Neural progenitor cell (in vitro differentiated cells): Measurements from ENCODE around the gene CTAGE9. TPM values are rescaled to one million over a fixed set of nuclear protein-coding genes. Genes with fewer than 3 reads are reported as not detected.

Experiments used
- DNase-seq: peaks from one replicate; pipeline ENCODE4 v3.0.0-alpha.2; 2016; ENCODE audit warnings: low spot score
- H2AFZ ChIP-seq: fragments of 200-600 bp; sonication (generic); replicated peaks from 2 replicates; pipeline ENCODE4 v1.6.1; 2016; ENCODE audit warnings: antibody characterized with exemption
- H3F3A ChIP-seq: fragments of 200-600 bp; sonication (generic); 2 replicates; pipeline ENCODE4 v1.6.1; 2016; ENCODE audit warnings: antibody characterized with exemption, low read depth
- H3K27ac ChIP-seq: fragments of 200-600 bp; sonication (generic); 2 replicates; pipeline ENCODE4 v1.5.1; 2016; ENCODE audit warnings: mild to moderate bottlenecking
- H3K27me3 ChIP-seq: fragments of 200-600 bp; sonication (generic); 2 replicates; pipeline ENCODE4 v1.6.1; 2016; ENCODE audit warnings: mild to moderate bottlenecking, moderate library complexity
- H3K36me3 ChIP-seq: fragments of 200-600 bp; sonication (generic); 2 replicates; pipeline ENCODE4 v1.5.1; 2016
- H3K4me1 ChIP-seq: fragments of 200-600 bp; sonication (generic); 2 replicates; pipeline ENCODE4 v1.6.1; 2016; ENCODE audit warnings: mixed run types
- H3K4me2 ChIP-seq: fragments of 200-600 bp; sonication (generic); 2 replicates; pipeline ENCODE4 v1.6.1; 2016
- H3K4me3 ChIP-seq: fragments of 200-600 bp; sonication (generic); 2 replicates; pipeline ENCODE4 v1.5.1; 2016
- H3K79me2 ChIP-seq: fragments of 200-600 bp; sonication (generic); 2 replicates; pipeline ENCODE4 v1.6.1; 2016; ENCODE audit warnings: low read depth
- H3K9ac ChIP-seq: fragments of 200-600 bp; sonication (generic); 2 replicates; pipeline ENCODE4 v1.6.1; 2016
- H3K9me3 ChIP-seq: fragments of 200-600 bp; sonication (generic); 2 replicates; pipeline ENCODE4 v1.5.1; 2016; ENCODE audit warnings: low read depth
- H4K20me1 ChIP-seq: fragments of 200-600 bp; sonication (generic); 2 replicates; pipeline ENCODE4 v1.6.1; 2016; ENCODE audit warnings: low read depth
- H3K27ac Mint-ChIP-seq: 3 replicates; pipeline ENCODE4 v1.8.0; 2021; ENCODE audit warnings: mixed read lengths
- H3K27me3 Mint-ChIP-seq: 2 replicates; pipeline ENCODE4 v1.8.0; 2022; ENCODE audit warnings: low read depth, mild to moderate bottlenecking, inconsistent platforms, moderate library complexity, mixed read lengths; ENCODE audit not compliant: insufficient read depth
- H3K36me3 Mint-ChIP-seq: 3 replicates; pipeline ENCODE4 v1.8.0; 2021; ENCODE audit warnings: mixed read lengths
- H3K4me1 Mint-ChIP-seq: 3 replicates; pipeline ENCODE4 v1.8.0; 2021; ENCODE audit warnings: mixed read lengths
- H3K4me3 Mint-ChIP-seq: 3 replicates; pipeline ENCODE4 v1.8.0; 2021; ENCODE audit warnings: mild to moderate bottlenecking, moderate library complexity, mixed read lengths
- H3K9me3 Mint-ChIP-seq: 3 replicates; pipeline ENCODE4 v1.8.0; 2020; ENCODE audit warnings: mixed read lengths
- CTCF ChIP-seq: fragments of 200-600 bp; sonication (generic); IDR thresholded peaks from 2 replicates; pipeline ENCODE4 v1.5.1; 2017; ENCODE audit warnings: antibody characterized with exemption, mild to moderate bottlenecking
- EZH2 ChIP-seq: fragments of 200-600 bp; sonication (generic); IDR thresholded peaks from 2 replicates; pipeline ENCODE4 v1.6.1; 2017; ENCODE audit warnings: antibody characterized with exemption, mild to moderate bottlenecking, moderate library complexity
- EZH2phosphoT487 ChIP-seq: fragments of 200-600 bp; sonication (generic); IDR thresholded peaks from 2 replicates; pipeline ENCODE4 v1.6.1; 2017; ENCODE audit warnings: antibody characterized with exemption
- total RNA-seq: library from RNA; depleted of rRNA; stranded (reverse); fragments of >200 nt; gene quantifications from 2 replicates; pipeline ENCODE4 v1.2.3, GENCODE V29; 2015; ENCODE audit warnings: low replicate concordance

Gene CTAGE9
- total RNA-seq, 1 donor from 2014 or later = not detected

- Histone ChIP-seq H3K4me2 (no peak overlapping the region), H3K79me2 (no peaks in the 10 kb centered on the region), H3K4me3 (no peak overlapping the region), H2AFZ (peak overlapping the region; percentile 29), H3K27ac (no peak overlapping the region), H3K9ac (no peak overlapping the region), H3K27me3 (no peaks in the 10 kb centered on the region), H4K20me1 (no peaks in the 10 kb centered on the region), H3F3A (no peaks in the 10 kb centered on the region), H3K4me1 (no peaks in the 10 kb centered on the region), H3K9me3 (no peaks in the 10 kb centered on the region), H3K36me3 (no peaks in the 10 kb centered on the region)
- Mint-ChIP-seq H3K27ac (peak overlapping the region; percentile 59), H3K4me1 (no peaks in the 10 kb centered on the region), H3K36me3 (no peaks in the 10 kb centered on the region), H3K27me3 (no peaks in the 10 kb centered on the region), H3K4me3 (no peak overlapping the region), H3K9me3 (no peaks in the 10 kb centered on the region)
- no peak for DNase-seq
- no peak for TF ChIP-seq EZH2phosphoT487
These were observed 37.1 kb upstream of the CTAGE9 start for GRCh38 chr6:131747821-131748353.

- Mint-ChIP-seq H3K4me3 (no peak overlapping the region), H3K27ac (no peak overlapping the region), H3K4me1 (no peaks in the 10 kb centered on the region), H3K9me3 (no peaks in the 10 kb centered on the region), H3K36me3 (no peaks in the 10 kb centered on the region), H3K27me3 (no peaks in the 10 kb centered on the region)
- Histone ChIP-seq H3K4me1 (no peaks in the 10 kb centered on the region), H3K9ac (no peak overlapping the region), H3K27me3 (no peaks in the 10 kb centered on the region), H3F3A (no peaks in the 10 kb centered on the region), H3K9me3 (no peaks in the 10 kb centered on the region), H3K27ac (no peak overlapping the region), H3K4me3 (no peak overlapping the region), H4K20me1 (no peaks in the 10 kb centered on the region), H3K79me2 (no peaks in the 10 kb centered on the region), H3K4me2 (no peak overlapping the region), H2AFZ (no peak overlapping the region), H3K36me3 (no peaks in the 10 kb centered on the region)
- DNase-seq = no peak
- TF ChIP-seq EZH2phosphoT487 = no peak
- no peak for TF ChIP-seq CTCF
- TF ChIP-seq EZH2 = no peak
These were observed 34.7 kb upstream of the CTAGE9 start for GRCh38 chr6:131745476-131745875.

- H3K4me1 ChIP-seq = no peaks in the 10 kb centered on the region
- no peaks in the 10 kb centered on the region for H3K27me3 Mint-ChIP-seq
These were observed 33.8 kb upstream of the CTAGE9 start for GRCh38 chr6:131744432-131745287.

More at GRCh38 chr6:131744432-131745287, 33.8 kb upstream of the CTAGE9 start:
- Mint-ChIP-seq H3K36me3 (no peaks in the 10 kb centered on the region), H3K4me1 (no peaks in the 10 kb centered on the region), H3K9me3 (no peaks in the 10 kb centered on the region), H3K4me3 (no peak overlapping the region), H3K27ac (no peak overlapping the region)
- no peak for TF ChIP-seq EZH2phosphoT487
- no peak for TF ChIP-seq EZH2
- TF ChIP-seq CTCF = no peak
- Histone ChIP-seq H3F3A (no peaks in the 10 kb centered on the region), H3K4me2 (no peak overlapping the region), H3K36me3 (no peaks in the 10 kb centered on the region), H3K27ac (no peak overlapping the region), H3K9me3 (no peaks in the 10 kb centered on the region), H3K4me3 (no peak overlapping the region), H3K79me2 (no peaks in the 10 kb centered on the region), H2AFZ (peak overlapping the region; percentile 32), H4K20me1 (no peaks in the 10 kb centered on the region), H3K9ac (no peak overlapping the region), H3K27me3 (no peaks in the 10 kb centered on the region)
- peak; percentile 14 for DNase-seq
